Ramos (cell line): ENCODE results near the gene BCL11A.

Source experiments
- in situ Hi-C: fragments of 300-500 bp; cut with MboI; formaldehyde crosslinking; loops from one replicate; pipeline ENCODE4 v1.14.3; 2022; ENCODE audit warnings: low sequenced_read_pairs; ENCODE audit not compliant: unreplicated experiment

Gene BCL11A

GRCh38 chr2:60475123-60475830, 78.2 kb downstream of the BCL11A start:
- in situ Hi-C loops: no loop called here

DNA sequence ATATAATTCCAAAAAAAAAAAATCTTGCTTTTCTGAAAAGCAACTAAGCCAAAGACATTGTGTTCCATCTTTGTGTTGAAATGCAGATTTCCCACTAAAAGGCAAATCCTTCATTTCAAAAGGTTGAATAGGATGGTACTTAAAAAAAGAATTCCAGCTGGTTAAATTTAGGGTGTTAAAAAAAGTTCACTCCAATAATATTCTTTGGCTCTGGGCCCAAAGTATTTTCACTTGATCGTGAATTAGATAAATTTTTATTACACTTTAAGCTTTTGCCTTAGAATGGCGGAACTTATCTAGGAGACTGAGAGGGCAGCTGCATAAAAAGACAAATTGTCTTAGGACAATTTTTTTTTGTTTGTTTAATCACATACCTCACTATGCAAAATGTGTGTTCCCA, 79.2 kb downstream of the BCL11A start:
- in situ Hi-C loops: no loop called here

- in situ Hi-C loops: no loop called here
Observed at GRCh38 chr2:60473546-60473945, 79.9 kb downstream of the BCL11A start.

- in situ Hi-C loops: no loop called here
Observed at GRCh38 chr2:60472663-60473289, 80.7 kb downstream of the BCL11A start.

GRCh38 chr2:60472041-60472440, 81.4 kb downstream of the BCL11A start:
- in situ Hi-C loops: no loop called here

DNA sequence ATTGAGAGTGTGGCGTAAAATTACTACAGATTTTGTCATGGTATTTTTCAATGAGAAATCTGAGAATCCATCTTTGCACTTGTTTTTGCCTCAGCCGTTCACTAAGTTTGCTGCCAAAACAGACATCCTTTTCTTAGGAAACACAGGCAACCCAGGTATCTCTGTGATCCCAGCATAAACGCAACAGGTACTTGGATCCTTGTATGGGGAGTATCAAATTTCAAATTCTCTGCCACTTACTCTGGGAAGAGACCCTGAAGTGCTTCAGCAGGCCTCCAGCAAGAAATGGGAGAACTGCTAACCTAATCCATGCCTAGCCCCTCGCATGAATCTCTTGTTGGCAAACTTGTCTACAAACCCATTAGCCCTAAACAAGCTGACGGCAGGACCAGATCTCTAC, 83.1 kb downstream of the BCL11A start:
- in situ Hi-C loops: no loop called here

DNA sequence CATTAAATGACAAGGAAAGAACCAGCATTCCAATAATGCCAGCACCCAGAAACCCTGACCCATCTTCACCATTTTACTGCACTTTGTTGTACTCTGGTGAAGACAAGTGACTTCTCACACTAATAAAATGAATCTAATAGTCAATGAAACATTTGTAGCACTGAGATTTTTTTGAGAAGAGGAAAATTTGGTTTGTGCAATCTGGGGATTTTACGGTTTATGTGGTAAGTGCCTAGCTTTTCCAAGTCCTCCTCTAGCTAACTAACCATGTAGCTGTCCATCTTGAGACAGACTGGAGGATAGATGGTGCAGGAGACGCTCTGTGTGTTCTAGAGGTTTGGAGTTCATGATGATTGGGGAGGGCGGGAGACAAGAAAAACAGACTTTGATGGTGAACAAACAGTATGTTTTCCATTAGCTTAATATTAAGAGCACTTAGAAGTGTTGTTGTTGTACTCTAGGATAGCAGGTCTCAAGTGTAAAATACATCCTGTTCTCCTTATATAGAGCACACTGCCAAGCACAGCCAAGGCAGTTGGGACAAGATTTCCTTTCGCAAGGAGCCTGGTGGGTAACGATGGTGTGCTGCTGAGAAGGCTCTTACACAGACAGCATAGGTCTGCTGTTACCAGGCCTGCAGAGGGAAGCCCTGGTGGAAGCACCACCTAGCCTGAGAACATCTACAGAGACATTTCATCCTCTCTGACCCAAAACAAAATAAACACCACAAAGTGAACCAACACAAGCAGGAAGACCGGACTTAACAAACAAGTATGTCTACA, 83.7 kb downstream of the BCL11A start:
- in situ Hi-C loops: no loop called here

DNA sequence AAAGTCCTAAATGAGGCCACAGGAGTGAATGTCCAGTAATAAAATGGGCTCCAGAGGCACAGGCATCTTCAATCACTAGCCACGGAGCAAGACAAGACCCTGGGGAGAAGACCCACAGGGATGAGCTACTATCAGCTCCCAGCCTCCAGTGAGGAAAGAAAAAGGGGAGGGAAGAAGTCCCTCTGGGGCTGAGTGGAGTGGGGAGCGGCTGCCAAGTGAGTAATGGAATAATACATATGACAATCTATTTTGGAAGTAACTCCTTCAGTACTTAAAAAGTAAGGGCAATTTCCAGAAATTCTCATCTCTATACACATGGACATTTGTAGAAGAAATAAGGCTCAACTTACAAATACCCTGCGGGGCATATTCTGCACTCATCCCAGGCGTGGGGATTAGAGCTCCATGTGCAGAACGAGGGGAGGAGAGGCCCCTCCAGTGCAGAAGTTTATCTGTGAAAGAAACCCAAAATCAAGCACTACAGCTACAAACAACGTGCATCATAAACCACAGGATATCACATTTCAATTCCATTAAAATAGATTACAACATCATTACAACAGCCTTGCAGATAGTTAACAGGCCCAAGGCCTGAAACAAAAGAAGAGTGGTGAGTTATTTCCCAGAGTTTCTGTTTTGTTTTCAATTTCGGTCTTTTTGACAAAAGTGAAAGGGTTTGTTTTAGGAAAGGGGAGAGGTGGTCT, 84.9 kb downstream of the BCL11A start:
- in situ Hi-C loops: no loop called here

DNA sequence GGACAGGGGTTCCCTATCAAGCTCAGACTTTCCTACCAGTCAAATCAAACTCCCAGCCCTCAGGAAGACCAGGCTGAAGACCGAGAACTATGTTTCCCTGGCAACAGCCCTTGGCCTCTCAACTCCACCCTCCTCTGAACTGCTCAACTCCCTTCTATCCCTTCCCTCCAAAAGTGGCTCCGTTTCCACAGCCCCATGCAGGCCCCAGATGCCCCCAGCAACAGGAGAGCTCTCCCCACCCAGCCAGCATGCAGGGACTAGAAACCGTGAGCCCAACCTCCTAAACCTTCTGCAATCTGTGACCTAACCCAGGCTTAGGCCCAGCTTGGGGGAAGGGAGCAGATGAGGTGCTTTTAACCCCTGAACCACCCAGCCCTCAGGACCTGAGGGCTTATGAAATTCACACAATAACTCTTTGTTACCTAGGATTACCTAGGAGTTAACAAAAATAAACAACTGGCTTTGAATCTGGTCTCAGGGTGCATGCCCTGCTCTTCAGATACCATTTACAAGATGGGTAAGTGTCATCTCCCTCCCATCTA, 87.2 kb downstream of the BCL11A start:
- in situ Hi-C loops: no loop called here

- in situ Hi-C loops: no loop called here
Observed at GRCh38 chr2:60465736-60466135, 87.7 kb downstream of the BCL11A start.

DNA sequence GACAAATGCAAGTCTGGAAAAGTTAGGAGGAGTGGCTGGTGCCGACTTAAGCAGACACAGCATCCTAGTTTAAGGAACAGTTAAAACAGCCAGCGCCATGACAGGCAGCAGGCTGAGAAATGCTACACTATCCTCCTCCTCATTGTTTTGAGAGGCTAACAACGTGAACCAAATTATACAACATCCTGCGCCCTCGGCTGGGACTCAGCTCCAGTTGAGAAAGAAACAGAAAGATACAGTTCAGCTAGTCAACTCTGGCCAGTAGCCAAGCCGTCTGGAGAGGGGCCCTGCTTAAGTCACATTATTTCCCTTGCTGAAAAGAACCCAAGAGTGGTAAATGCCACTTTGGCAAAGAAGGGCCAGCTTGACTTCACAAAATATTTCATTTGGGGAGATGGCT, 90.2 kb downstream of the BCL11A start:
- in situ Hi-C loops: no loop called here

- in situ Hi-C loops: no loop called here
Observed at GRCh38 chr2:60461421-60462108, 91.9 kb downstream of the BCL11A start.

DNA sequence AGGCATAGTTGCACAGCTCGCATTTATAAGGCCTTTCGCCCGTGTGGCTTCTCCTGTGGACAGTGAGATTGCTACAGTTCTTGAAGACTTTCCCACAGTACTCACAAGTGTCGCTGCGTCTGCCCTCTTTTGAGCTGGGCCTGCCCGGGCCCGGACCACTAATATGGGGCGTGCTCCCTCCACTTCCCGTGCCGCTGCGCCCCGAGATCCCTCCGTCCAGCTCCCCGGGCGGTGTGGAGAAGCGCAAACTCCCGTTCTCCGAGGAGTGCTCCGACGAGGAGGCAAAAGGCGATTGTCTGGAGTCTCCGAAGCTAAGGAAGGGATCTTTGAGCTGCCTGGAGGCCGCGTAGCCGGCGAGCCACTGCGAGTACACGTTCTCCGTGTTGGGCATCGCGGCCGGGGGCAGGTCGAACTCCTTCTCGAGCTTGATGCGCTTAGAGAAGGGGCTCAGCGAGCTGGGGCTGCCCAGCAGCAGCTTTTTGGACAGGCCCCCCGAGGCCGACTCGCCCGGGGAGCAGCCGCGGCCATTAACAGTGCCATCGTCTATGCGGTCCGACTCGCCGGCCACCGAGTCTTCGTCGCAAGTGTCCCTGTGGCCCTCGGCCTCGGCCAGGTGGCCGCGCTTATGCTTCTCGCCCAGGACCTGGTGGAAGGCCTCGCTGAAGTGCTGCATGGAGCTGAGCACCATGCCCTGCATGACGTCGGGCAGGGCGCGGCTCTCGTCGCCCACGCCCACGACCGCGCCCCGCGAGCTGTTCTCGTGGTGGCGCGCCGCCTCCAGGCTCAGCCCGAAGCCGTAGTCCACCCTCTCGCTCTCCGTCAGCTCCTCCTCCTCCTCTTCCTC, 92.7 kb downstream of the BCL11A start:
- in situ Hi-C loops: no loop called here

GRCh38 chr2:60459851-60460250, 93.6 kb downstream of the BCL11A start:
- in situ Hi-C loops: no loop called here

DNA sequence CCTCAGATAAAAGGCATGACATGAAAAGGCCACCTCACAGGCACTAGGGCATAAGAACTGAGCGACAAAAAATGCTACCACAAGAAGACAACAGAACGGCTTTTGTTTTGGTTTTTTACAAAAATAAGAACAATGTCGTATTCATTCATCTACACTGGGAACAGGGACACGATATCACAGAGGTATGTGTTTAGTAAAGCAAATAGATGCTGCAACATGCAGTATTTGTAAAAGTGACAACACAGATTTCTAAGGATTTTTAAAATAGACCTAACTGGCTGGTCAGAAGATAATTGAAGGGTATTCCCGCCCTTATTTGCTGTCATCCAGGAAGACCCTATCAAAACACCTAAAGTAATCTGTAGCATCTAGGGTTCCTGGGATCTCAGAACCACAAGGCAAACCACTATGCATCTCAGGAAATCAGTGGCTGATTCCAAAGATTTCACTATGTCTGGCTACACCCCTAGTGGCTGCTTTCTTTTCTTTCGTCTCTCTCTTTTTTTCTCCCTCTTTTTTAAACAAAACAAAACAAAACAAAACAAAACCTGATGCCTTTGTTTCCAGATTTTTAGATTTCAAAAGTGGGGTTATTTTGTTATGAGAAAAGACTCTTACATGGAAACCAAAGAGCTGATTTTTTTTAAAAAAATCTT, 97.2 kb downstream of the BCL11A start:
- in situ Hi-C loops: no loop called here

DNA sequence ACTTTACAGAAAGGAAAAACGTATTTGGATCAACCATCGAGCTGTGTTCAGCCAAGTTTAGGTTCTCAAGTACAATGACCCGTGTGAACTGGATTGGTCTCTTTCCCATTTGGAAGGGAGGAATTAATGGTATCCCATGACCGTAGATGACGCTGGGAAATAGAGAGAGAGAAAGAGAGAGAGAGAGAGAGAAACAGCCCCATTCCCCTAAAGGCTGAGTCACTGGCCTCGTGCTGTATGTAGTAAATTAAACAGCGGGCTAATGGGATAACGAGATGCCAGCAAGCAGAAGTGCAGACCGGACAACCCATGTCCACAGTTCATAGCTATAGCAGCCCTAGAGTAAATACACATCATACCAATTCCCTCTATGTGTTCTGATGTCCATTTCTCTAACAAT, 99.6 kb downstream of the BCL11A start:
- in situ Hi-C loops: no loop called here

DNA sequence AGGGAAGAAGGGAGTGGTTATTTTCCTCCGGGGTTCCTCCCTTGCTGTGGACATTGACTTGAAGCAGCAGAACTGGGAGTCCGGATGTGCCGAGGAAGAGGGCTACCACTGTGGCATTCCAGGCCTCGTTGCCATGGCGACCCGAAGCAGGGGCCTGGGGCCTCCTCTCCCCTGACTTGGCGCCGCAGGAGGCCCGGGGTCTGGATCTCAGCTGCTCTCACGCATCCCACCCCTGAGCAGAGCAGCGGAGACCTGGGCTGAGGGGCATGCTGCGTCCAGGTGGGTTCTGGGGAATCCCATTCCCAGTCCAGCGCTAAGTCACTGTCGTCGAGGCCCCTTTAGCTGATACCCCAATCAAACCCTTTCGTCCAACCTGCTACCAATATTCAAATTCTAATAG, 100.2 kb downstream of the BCL11A start:
- in situ Hi-C loops: no loop called here

GRCh38 chr2:60450488-60450887, 103.0 kb downstream of the BCL11A start:
- in situ Hi-C loops: no loop called here

- in situ Hi-C loops: loop anchor here (10.0 kb wide), 1 partner anchor 97 kb away; no protein-coding TSS in a partner anchor
Observed at GRCh38 chr2:60447943-60448342, 105.5 kb downstream of the BCL11A start.
